ENCODE results near the gene MYL4. TPM values are rescaled to one million over a fixed set of nuclear protein-coding genes. Genes with fewer than 3 reads are reported as not detected.
"Not testable (repeated sequence)": the region's sequence is repeated elsewhere in the genome, so short reads cannot be mapped to it uniquely, and the experiment has no call there.

MYL4 gene
- total RNA-seq, 1 donor from 2014 or later: 4.2 TPM

GRCh38 chr17:47193931-47194511 lies 15.1 kb upstream of the MYL4 start:
- DNase-seq: no peak

- DNase-seq: no peak
These were observed 11.3 kb upstream of the MYL4 start for GRCh38 chr17:47197821-47198220.

GRCh38 chr17:47199627-47200324 lies 9.4 kb upstream of the MYL4 start:
- DNase-seq: no peak

- no peak for DNase-seq
These were observed 8.9 kb upstream of the MYL4 start for GRCh38 chr17:47200325-47200664.

GRCh38 chr17:47201166-47201565 lies 8.0 kb upstream of the MYL4 start:
- DNase-seq: no peak

GRCh38 chr17:47203984-47204721 lies 5.0 kb upstream of the MYL4 start:
- DNase-seq: no peak

GRCh38 chr17:47204722-47205418 lies 4.3 kb upstream of the MYL4 start:
- DNase-seq: peak; percentile 21

GRCh38 chr17:47205419-47205963 lies 3.7 kb upstream of the MYL4 start:
- DNase-seq: no peak

GRCh38 chr17:47207143-47208067 lies 1.7 kb upstream of the MYL4 start:
- no peak for DNase-seq

- no peak for DNase-seq
These were observed 351 bp downstream of the MYL4 start for GRCh38 chr17:47209499-47209898.

GRCh38 chr17:47210105-47210504 lies 957 bp downstream of the MYL4 start:
- no peak for DNase-seq

- DNase-seq: no peak
These were observed 1.6 kb downstream of the MYL4 start for GRCh38 chr17:47210779-47211178.

- no peak for DNase-seq
These were observed 3.3 kb downstream of the MYL4 start for GRCh38 chr17:47212458-47212857.

GRCh38 chr17:47213540-47213939 lies 4.4 kb downstream of the MYL4 start:
- DNase-seq: no peak

GRCh38 chr17:47214931-47215330 lies 5.8 kb downstream of the MYL4 start:
- DNase-seq: no peak

- DNase-seq: not testable (repeated sequence)
These were observed 7.7 kb downstream of the MYL4 start for GRCh38 chr17:47216821-47217220.

- DNase-seq: not testable (repeated sequence)
These were observed 8.1 kb downstream of the MYL4 start for GRCh38 chr17:47217279-47217678.

GRCh38 chr17:47218896-47219430 lies 9.8 kb downstream of the MYL4 start:
- no peak for DNase-seq

GRCh38 chr17:47219621-47220475 lies 10.7 kb downstream of the MYL4 start:
- DNase-seq: no peak

GRCh38 chr17:47220531-47220999 lies 11.4 kb downstream of the MYL4 start:
- DNase-seq: no peak
